GM12873 (cell line): ENCODE data around the gene SLC1A7.

Experiments used
- CTCF ChIP-seq: IDR thresholded peaks from 2 replicates; pipeline ENCODE4 v1.5.1; 2012; ENCODE audit warnings: low read depth, mild to moderate bottlenecking, moderate library complexity, low read length, control low read depth; ENCODE audit not compliant: insufficient read depth; ENCODE audit errors: missing control alignments

The SLC1A7 gene

GRCh38 chr1:53047737-53048736, 94.4 kb downstream of the SLC1A7 start:
- TF ChIP-seq CTCF = no peak

DNA sequence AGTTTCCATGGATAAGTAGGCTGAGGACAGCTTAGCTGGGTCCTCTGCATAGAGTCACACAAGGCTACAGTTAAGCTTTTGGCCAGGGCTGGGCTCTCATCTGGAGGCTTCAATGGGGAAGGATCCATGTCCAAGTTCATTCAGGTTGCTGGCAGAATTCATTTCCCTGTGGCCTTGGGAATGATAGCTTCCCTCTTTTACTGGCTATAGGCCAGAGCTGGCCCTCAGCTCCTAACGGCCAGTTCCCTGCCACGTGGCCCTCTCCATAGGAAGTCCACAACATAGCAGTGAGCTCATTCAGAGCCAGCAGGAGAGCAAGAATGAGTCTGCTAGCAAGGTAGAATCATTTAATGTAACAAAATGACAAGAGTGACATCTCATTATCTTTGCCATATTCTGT, 95.5 kb downstream of the SLC1A7 start:
- TF ChIP-seq CTCF = no peak

- no peak for TF ChIP-seq CTCF
These were observed 97.5 kb downstream of the SLC1A7 start for GRCh38 chr1:53044926-53045325.

GRCh38 chr1:53043271-53043670, 99.2 kb downstream of the SLC1A7 start:
- TF ChIP-seq CTCF = no peak

- no peak for TF ChIP-seq CTCF
These were observed 103.9 kb downstream of the SLC1A7 start for GRCh38 chr1:53038566-53038965.
